Spleen (tissue), 7 donors: ENCODE data around the gene MAP7D3.

Source experiments
- CTCF ChIP-seq, 11 experiments: fragments of 200-600 bp in 7 of 11; fragments of 450-650 bp in 4 of 11; sonication (generic) in 4 of 11; IDR thresholded peaks in 8 of 11; conservative IDR thresholded peaks in 3 of 11; 1 replicate in 7 of 11; 2 replicates in 4 of 11; pipeline versions ENCODE4 v1.4.0 to v1.8.0; 2016 to 2021; ENCODE audit warnings: antibody characterized with exemption in 11 of 11, inconsistent platforms in 4 of 11, mild to moderate bottlenecking in 1 of 11
- POLR2A ChIP-seq, 3 donors: fragments of 450-650 bp; IDR thresholded peaks; one replicate each; pipeline ENCODE4 v1.5.1; 2017; ENCODE audit warnings: antibody characterized with exemption in 3 of 3, mild to moderate bottlenecking in 1 of 3
- donor health status: DM: no; HTN: no; CAD: no; lungs with moderate emphysema.
- donor health status: DM: no; HTN: no; CAD: no.
- donor health status: DM: no; HTN: no; CAD: no.

- TF ChIP-seq POLR2A (IDR thresholded peaks at IDR 0.05) = no peak
- TF ChIP-seq CTCF (IDR thresholded peaks at IDR 0.05 in 8 of 11, conservative IDR thresholded peaks at IDR 0.05 in 3 of 11) = no peak
Observed at GRCh38 chrX:136273986-136274385, 22.8 kb upstream of the MAP7D3 start.
